Smooth muscle cell (in vitro differentiated cells): ENCODE results near the gene CLDN8. TPM values are rescaled to one million over a fixed set of nuclear protein-coding genes. Genes with fewer than 3 reads are reported as not detected.

ENCODE experiments used
- DNase-seq: peaks from one replicate; lab custom pipeline; 2025; ENCODE audit not compliant: unreplicated experiment; lab: John Stamatoyannopoulos, UW
- H2AFZ ChIP-seq: fragments of 200-600 bp; sonication (generic); 2 replicates; pipeline ENCODE4 v1.6.0; 2016; ENCODE audit warnings: antibody characterized with exemption, low read depth, mild to moderate bottlenecking
- H3F3A ChIP-seq: fragments of 200-600 bp; sonication (generic); 2 replicates; pipeline ENCODE4 v1.6.0; 2017; ENCODE audit warnings: antibody characterized with exemption, low read depth
- H3K27ac ChIP-seq: fragments of 200-600 bp; sonication (generic); 2 replicates; pipeline ENCODE4 v1.5.1; 2016; ENCODE audit warnings: low read depth, mild to moderate bottlenecking
- H3K27me3 ChIP-seq: fragments of 200-600 bp; sonication (generic); 2 replicates; pipeline ENCODE4 v1.6.1; 2016; ENCODE audit warnings: low read depth, mild to moderate bottlenecking
- H3K36me3 ChIP-seq: fragments of 200-600 bp; sonication (generic); 2 replicates; pipeline ENCODE4 v1.5.1; 2016; ENCODE audit warnings: low read depth
- H3K4me1 ChIP-seq: fragments of 200-600 bp; sonication (generic); 2 replicates; pipeline ENCODE4 v1.5.1; 2016; ENCODE audit warnings: low read depth
- H3K4me2 ChIP-seq: fragments of 200-600 bp; sonication (generic); 2 replicates; pipeline ENCODE4 v1.6.0; 2016; ENCODE audit warnings: mild to moderate bottlenecking
- H3K4me3 ChIP-seq: fragments of 200-600 bp; sonication (generic); 2 replicates; pipeline ENCODE4 v1.5.1; 2016; ENCODE audit warnings: mild to moderate bottlenecking
- H3K79me2 ChIP-seq: fragments of 200-600 bp; sonication (generic); 2 replicates; pipeline ENCODE4 v1.6.0; 2016; ENCODE audit warnings: low read depth, mild to moderate bottlenecking
- H3K9ac ChIP-seq: fragments of 200-600 bp; sonication (generic); 2 replicates; pipeline ENCODE4 v1.6.0; 2016; ENCODE audit warnings: low read depth
- H3K9me3 ChIP-seq: fragments of 200-600 bp; sonication (generic); replicated peaks from 2 replicates; pipeline ENCODE4 v1.5.1; 2016; ENCODE audit warnings: low read depth
- H4K20me1 ChIP-seq: fragments of 200-600 bp; sonication (generic); 2 replicates; pipeline ENCODE4 v1.6.0; 2016; ENCODE audit warnings: low read depth
- WGBS: methylation state at CpG from one replicate; pipeline ENCODE4 v1.1.7; 2016; ENCODE audit warnings: low lambda C conversion rate; 5-methylcytosine and 5-hydroxymethylcytosine counted together
- polyA plus RNA-seq: library from polyadenylated mRNA; unstranded; fragments of >200 nt; fragmentation: Nextera tagmentation; extraction: Ambion mirVana; gene quantifications from 2 replicates; pipeline ENCODE4 v1.2.1, GENCODE V29; 2016
- total RNA-seq: library from RNA; depleted of rRNA; stranded (reverse); fragments of >200 nt; gene quantifications from 2 replicates; pipeline ENCODE4 v1.2.3, GENCODE V29; 2014
- TF ChIP-seq, protein P1 (sequence below): fragments of 200-600 bp; sonication (generic); IDR thresholded peaks from 2 replicates; pipeline ENCODE4 v1.5.1; 2017; ENCODE audit warnings: borderline replicate concordance, mild to moderate bottlenecking, antibody characterized with exemption; ENCODE audit not compliant: insufficient read depth, poor library complexity, severe bottlenecking

The CLDN8 gene
- total RNA-seq (not detected in 2 replicates), polyA plus RNA-seq (not detected in 2 replicates)

- no peak within 1 kb of the TSS for H3K9ac ChIP-seq
- H3K27ac ChIP-seq: no peak within 1 kb of the TSS
- H3F3A ChIP-seq: no peaks in the 10 kb centered on the region
- H4K20me1 ChIP-seq: no peaks in the 10 kb centered on the region
- TF ChIP-seq, protein P1, sequence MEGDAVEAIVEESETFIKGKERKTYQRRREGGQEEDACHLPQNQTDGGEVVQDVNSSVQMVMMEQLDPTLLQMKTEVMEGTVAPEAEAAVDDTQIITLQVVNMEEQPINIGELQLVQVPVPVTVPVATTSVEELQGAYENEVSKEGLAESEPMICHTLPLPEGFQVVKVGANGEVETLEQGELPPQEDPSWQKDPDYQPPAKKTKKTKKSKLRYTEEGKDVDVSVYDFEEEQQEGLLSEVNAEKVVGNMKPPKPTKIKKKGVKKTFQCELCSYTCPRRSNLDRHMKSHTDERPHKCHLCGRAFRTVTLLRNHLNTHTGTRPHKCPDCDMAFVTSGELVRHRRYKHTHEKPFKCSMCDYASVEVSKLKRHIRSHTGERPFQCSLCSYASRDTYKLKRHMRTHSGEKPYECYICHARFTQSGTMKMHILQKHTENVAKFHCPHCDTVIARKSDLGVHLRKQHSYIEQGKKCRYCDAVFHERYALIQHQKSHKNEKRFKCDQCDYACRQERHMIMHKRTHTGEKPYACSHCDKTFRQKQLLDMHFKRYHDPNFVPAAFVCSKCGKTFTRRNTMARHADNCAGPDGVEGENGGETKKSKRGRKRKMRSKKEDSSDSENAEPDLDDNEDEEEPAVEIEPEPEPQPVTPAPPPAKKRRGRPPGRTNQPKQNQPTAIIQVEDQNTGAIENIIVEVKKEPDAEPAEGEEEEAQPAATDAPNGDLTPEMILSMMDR: no peak
- H3K36me3 ChIP-seq: no peaks in the 10 kb centered on the region
- H3K27me3 ChIP-seq: no peaks in the 10 kb centered on the region
- no peaks in the 10 kb centered on the region for H3K9me3 ChIP-seq
- no peak within 1 kb of the TSS for H2AFZ ChIP-seq
- H3K4me1 ChIP-seq: no peaks in the 10 kb centered on the region
- 90% methylated on average over 5 of the region's 5 CpGs for WGBS
- DNase-seq: no peak
- no peak within 1 kb of the TSS for H3K4me2 ChIP-seq
- no peaks in the 10 kb centered on the region for H3K79me2 ChIP-seq
- no peak within 1 kb of the TSS for H3K4me3 ChIP-seq
Measured at GRCh38 chr21:30216041-30216723, at the start of gene CLDN8. Gene CLDN8 (minus strand): TSS chr21:30216097. CDS start chr21:30215925, 172 bp downstream.

GRCh38 chr21:30257773-30258172 lies 41.9 kb upstream of the CLDN8 start:
- Histone ChIP-seq H4K20me1 (no peaks in the 10 kb centered on the region), H3K36me3 (no peaks in the 10 kb centered on the region), H3K4me1 (no peaks in the 10 kb centered on the region), H3F3A (no peaks in the 10 kb centered on the region), H2AFZ (no peak overlapping the region), H3K4me2 (no peak overlapping the region), H3K79me2 (no peaks in the 10 kb centered on the region), H3K9ac (no peak overlapping the region), H3K4me3 (no peak overlapping the region), H3K9me3 (no peaks in the 10 kb centered on the region), H3K27me3 (no peaks in the 10 kb centered on the region), H3K27ac (no peak overlapping the region)
- 44% methylated on average over 4 of the region's 4 CpGs for WGBS
- TF ChIP-seq, protein P1: peak; percentile 51
- no peak for DNase-seq

DNA sequence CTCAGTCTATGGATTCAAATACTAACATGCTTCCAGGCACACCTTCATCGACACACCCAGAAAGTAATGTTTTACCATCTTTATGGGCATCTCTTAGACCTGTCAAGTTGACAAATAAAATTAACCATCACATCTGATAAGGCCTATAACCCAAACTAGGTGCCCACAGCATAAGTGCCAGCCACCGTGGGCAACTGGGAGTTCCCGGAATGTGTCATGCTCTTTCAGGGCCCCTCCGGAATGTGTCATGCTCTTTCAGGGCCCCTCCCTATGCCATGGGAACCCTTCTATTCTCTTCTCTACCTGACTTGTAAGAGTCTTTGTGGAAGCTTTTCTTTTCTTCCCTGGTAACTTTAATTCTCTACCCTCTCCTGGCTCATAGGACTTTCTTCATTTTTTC lies 40.2 kb upstream of the CLDN8 start:
- no peak overlapping the region for H3K27ac ChIP-seq
- H3K4me2 ChIP-seq: no peak overlapping the region
- no peaks in the 10 kb centered on the region for H3K27me3 ChIP-seq
- 86% methylated on average over 4 of the region's 4 CpGs for WGBS
- no peaks in the 10 kb centered on the region for H3K36me3 ChIP-seq
- H3K9me3 ChIP-seq: no peaks in the 10 kb centered on the region
- no peak for DNase-seq
- TF ChIP-seq, protein P1: no peak
- H2AFZ ChIP-seq: no peak overlapping the region
- H3F3A ChIP-seq: no peaks in the 10 kb centered on the region
- H3K4me1 ChIP-seq: no peaks in the 10 kb centered on the region
- H3K9ac ChIP-seq: no peak overlapping the region
- no peaks in the 10 kb centered on the region for H3K79me2 ChIP-seq
- no peak overlapping the region for H3K4me3 ChIP-seq
- no peaks in the 10 kb centered on the region for H4K20me1 ChIP-seq

DNA sequence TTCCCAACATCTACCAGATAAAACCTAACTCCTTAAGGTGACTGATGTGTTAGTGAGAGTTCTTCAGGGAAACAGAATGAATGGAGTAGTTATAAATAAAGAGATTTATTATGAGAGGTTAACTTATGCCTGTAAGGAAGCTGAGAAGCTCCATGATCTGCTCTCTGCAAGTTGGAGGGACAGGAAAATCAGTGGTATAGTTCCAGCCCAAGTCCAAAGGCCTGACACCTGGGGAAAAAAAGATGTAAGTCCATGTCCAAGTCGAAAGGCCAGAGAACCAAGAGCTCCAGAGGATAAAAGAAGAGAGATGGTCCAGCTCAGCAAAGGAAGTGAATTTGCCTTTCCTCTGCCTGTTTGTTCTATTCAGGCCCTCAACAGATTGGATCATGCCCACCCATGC lies 39.8 kb upstream of the CLDN8 start:
- TF ChIP-seq, protein P1: no peak
- Histone ChIP-seq H3K4me3 (no peak overlapping the region), H3K9me3 (no peaks in the 10 kb centered on the region), H4K20me1 (no peaks in the 10 kb centered on the region), H3K27me3 (no peaks in the 10 kb centered on the region), H3K4me1 (no peaks in the 10 kb centered on the region), H3F3A (no peaks in the 10 kb centered on the region), H3K36me3 (no peaks in the 10 kb centered on the region), H3K79me2 (no peaks in the 10 kb centered on the region), H3K27ac (no peak overlapping the region), H3K4me2 (no peak overlapping the region), H2AFZ (no peak overlapping the region), H3K9ac (no peak overlapping the region)
- WGBS: 96% methylated on average over 1 of the region's 1 CpG
- DNase-seq: no peak
